ENCODE results near the gene GPBP1L1.

The GPBP1L1 gene

DNA sequence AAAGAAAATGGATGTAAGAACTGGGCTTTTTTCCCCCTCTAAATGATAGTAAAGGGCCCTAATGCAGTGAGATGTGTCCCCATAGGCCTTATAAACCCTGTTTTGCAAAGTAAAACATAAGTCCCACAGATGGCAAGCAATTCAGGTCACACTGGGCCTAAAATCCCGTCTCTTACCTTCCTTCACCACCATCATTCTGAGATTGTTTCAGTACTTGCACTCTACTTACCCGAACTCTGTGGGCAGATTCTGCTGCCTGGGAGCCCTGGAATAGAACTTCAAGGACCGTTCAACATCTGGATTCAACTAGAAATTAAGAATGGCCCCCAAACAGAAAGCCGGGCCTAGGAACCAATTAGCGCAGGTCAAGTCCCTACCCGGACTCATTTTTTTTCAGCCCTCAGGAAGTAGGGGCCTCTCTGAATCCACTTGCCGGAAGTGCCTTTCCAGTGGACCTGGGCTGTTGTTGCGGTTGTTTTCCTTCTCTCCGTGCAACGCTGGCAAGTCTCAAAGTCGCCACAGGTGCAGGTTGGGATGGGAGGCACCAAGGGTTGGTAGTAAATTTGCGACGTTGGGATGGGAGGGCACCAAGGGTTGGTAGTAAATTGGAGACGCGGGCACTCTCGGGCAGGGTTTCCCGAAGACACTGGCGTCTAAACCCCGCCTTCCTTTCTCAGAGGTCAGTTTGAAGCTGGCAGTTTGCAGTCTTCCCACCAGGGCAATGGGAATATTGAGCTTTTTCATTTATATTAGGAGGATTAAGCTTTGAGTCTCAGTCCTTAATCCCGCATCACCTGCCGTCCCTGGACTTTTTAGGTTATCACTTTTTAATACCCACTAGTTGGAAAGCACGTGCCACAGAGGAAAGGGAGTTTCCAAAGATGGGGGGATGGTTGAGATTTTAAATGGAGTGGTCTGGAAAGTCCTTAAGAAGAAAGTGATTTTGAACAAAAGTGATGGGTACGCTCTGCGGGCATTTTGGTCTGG is 1.7 kb upstream of the GPBP1L1 start, which contains the start of gene TMEM69 (continued):
- peak; percentile 78 for TF ChIP-seq ZFP69B (tag by site-specific recombination; IDR thresholded peaks at IDR 0.05)
- TF ChIP-seq ZSCAN16 (tag by site-specific recombination; IDR thresholded peaks at IDR 0.05): no peak
- TF ChIP-seq ZNF2 (tag by site-specific recombination; IDR thresholded peaks at IDR 0.05): peak; percentile 83; the same call in 1 of the 2 replicates
- TF ChIP-seq, protein P1, sequence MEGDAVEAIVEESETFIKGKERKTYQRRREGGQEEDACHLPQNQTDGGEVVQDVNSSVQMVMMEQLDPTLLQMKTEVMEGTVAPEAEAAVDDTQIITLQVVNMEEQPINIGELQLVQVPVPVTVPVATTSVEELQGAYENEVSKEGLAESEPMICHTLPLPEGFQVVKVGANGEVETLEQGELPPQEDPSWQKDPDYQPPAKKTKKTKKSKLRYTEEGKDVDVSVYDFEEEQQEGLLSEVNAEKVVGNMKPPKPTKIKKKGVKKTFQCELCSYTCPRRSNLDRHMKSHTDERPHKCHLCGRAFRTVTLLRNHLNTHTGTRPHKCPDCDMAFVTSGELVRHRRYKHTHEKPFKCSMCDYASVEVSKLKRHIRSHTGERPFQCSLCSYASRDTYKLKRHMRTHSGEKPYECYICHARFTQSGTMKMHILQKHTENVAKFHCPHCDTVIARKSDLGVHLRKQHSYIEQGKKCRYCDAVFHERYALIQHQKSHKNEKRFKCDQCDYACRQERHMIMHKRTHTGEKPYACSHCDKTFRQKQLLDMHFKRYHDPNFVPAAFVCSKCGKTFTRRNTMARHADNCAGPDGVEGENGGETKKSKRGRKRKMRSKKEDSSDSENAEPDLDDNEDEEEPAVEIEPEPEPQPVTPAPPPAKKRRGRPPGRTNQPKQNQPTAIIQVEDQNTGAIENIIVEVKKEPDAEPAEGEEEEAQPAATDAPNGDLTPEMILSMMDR (tag by site-specific recombination; IDR thresholded peaks at IDR 0.05): peak; percentile 12; the same call in 1 of the 2 replicates
- TF ChIP-seq, protein P2, sequence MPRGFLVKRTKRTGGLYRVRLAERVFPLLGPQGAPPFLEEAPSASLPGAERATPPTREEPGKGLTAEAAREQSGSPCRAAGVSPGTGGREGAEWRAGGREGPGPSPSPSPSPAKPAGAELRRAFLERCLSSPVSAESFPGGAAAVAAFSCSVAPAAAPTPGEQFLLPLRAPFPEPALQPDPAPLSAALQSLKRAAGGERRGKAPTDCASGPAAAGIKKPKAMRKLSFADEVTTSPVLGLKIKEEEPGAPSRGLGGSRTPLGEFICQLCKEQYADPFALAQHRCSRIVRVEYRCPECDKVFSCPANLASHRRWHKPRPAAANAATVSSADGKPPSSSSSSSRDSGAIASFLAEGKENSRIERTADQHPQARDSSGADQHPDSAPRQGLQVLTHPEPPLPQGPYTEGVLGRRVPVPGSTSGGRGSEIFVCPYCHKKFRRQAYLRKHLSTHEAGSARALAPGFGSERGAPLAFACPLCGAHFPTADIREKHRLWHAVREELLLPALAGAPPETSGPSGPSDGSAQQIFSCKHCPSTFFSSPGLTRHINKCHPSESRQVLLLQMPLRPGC (tag by site-specific recombination; IDR thresholded peaks at IDR 0.05): no peak; the same call in 1 of the 2 replicates
- TF ChIP-seq ZNF248 (tag by site-specific recombination; IDR thresholded peaks at IDR 0.05): no peak
- TF ChIP-seq GLIS1 (tag by site-specific recombination; IDR thresholded peaks at IDR 0.05): no peak
- TF ChIP-seq ZSCAN30 (tag by site-specific recombination; IDR thresholded peaks at IDR 0.05): peak; percentile 85
- peak; percentile 90 for TF ChIP-seq SCRT2 (tag by site-specific recombination; IDR thresholded peaks at IDR 0.05)
- TF ChIP-seq ZNF121 (tag by site-specific recombination; IDR thresholded peaks at IDR 0.05): no peak
- TF ChIP-seq ZNF433 (tag by site-specific recombination; IDR thresholded peaks at IDR 0.05; ENCODE audit: low read depth): no peak
- no peak for TF ChIP-seq HOXA7 (CRISPR knock-in tag; IDR thresholded peaks at IDR 0.05; ENCODE audit: borderline replicate concordance)
- TF ChIP-seq ZNF629 (tag by site-specific recombination; IDR thresholded peaks at IDR 0.05): peak; percentile 73
- no peak for TF ChIP-seq ZNF223 (tag by site-specific recombination; IDR thresholded peaks at IDR 0.05)
- TF ChIP-seq ZNF560 (tag by site-specific recombination; IDR thresholded peaks at IDR 0.05; ENCODE audit: borderline replicate concordance): no peak
- no peak for TF ChIP-seq ZNF677 (tag by site-specific recombination; IDR thresholded peaks at IDR 0.05)
- peak; percentile 68; the same call in 1 of the 2 replicates for TF ChIP-seq ZNF324 (tag by site-specific recombination; IDR thresholded peaks at IDR 0.05)
- peak; percentile 58 for TF ChIP-seq SETDB1 (IDR thresholded peaks at IDR 0.05; ENCODE audit: insufficient read length, low read length)
- TF ChIP-seq ZNF623 (tag by site-specific recombination; IDR thresholded peaks at IDR 0.05): 0 out of 2 replicates have a peak, but pooled peaks have one; percentile 11
- peak; percentile 94 for TF ChIP-seq ZNF561 (tag by site-specific recombination; IDR thresholded peaks at IDR 0.05; ENCODE audit: borderline replicate concordance)
- TF ChIP-seq ZSCAN23 (tag by site-specific recombination; IDR thresholded peaks at IDR 0.05): 0 out of 2 replicates have a peak, but pooled peaks have one; percentile 48
- TF ChIP-seq, protein P3, sequence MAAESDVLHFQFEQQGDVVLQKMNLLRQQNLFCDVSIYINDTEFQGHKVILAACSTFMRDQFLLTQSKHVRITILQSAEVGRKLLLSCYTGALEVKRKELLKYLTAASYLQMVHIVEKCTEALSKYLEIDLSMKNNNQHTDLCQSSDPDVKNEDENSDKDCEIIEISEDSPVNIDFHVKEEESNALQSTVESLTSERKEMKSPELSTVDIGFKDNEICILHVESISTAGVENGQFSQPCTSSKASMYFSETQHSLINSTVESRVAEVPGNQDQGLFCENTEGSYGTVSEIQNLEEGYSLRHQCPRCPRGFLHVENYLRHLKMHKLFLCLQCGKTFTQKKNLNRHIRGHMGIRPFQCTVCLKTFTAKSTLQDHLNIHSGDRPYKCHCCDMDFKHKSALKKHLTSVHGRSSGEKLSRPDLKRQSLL (tag by site-specific recombination; IDR thresholded peaks at IDR 0.05): 0 out of 2 replicates have a peak, but pooled peaks have one; percentile 29
- TF ChIP-seq ZNF274 (IDR thresholded peaks at IDR 0.05; ENCODE audit: low read length): no peak
- TF ChIP-seq ZNF274 (tag by site-specific recombination; IDR thresholded peaks at IDR 0.05; ENCODE audit: borderline replicate concordance): no peak
- TF ChIP-seq BCL11B (tag by site-specific recombination; IDR thresholded peaks at IDR 0.05; ENCODE audit: low read depth): no peak
- TF ChIP-seq ZNF558 (tag by site-specific recombination; IDR thresholded peaks at IDR 0.05): peak; percentile 74; the same call in 1 of the 2 replicates
- TF ChIP-seq ZNF624 (tag by site-specific recombination; IDR thresholded peaks at IDR 0.05): no peak
- TF ChIP-seq, protein P4, sequence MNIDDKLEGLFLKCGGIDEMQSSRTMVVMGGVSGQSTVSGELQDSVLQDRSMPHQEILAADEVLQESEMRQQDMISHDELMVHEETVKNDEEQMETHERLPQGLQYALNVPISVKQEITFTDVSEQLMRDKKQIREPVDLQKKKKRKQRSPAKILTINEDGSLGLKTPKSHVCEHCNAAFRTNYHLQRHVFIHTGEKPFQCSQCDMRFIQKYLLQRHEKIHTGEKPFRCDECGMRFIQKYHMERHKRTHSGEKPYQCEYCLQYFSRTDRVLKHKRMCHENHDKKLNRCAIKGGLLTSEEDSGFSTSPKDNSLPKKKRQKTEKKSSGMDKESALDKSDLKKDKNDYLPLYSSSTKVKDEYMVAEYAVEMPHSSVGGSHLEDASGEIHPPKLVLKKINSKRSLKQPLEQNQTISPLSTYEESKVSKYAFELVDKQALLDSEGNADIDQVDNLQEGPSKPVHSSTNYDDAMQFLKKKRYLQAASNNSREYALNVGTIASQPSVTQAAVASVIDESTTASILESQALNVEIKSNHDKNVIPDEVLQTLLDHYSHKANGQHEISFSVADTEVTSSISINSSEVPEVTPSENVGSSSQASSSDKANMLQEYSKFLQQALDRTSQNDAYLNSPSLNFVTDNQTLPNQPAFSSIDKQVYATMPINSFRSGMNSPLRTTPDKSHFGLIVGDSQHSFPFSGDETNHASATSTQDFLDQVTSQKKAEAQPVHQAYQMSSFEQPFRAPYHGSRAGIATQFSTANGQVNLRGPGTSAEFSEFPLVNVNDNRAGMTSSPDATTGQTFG (tag by site-specific recombination; IDR thresholded peaks at IDR 0.05; ENCODE audit: borderline replicate concordance): 0 out of 2 replicates have a peak, but pooled peaks have one; percentile 42
- TF ChIP-seq KLF16 (tag by site-specific recombination; IDR thresholded peaks at IDR 0.05): peak; percentile 63
- no peak for TF ChIP-seq ZNF202 (tag by site-specific recombination; IDR thresholded peaks at IDR 0.05; ENCODE audit: borderline replicate concordance)
- peak; percentile 92 for TF ChIP-seq YY1 (tag by site-specific recombination; IDR thresholded peaks at IDR 0.05)

All from HEK293 (cell line).